ENCODE data around the gene C12orf76.

DNA sequence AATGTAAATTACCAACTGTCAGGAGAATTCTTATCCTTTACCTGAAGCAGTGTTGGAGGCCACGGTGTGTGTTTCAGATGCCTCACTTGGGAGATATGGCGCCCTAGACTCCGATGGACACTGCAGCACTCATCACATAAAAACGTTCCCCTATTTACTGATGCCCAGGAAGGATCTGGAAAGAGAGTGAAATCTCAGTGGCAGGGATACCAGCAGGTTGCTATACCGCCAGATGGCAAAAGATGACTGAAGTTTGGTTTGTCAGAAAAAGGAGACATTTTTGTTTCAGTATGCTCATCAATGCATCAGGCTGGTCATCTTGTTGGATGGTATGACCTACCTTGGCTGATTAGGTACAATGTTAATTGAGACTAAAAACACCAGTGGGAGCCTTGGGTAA, 56.7 kb downstream of the C12orf76 start:
- TF ChIP-seq, protein P1, sequence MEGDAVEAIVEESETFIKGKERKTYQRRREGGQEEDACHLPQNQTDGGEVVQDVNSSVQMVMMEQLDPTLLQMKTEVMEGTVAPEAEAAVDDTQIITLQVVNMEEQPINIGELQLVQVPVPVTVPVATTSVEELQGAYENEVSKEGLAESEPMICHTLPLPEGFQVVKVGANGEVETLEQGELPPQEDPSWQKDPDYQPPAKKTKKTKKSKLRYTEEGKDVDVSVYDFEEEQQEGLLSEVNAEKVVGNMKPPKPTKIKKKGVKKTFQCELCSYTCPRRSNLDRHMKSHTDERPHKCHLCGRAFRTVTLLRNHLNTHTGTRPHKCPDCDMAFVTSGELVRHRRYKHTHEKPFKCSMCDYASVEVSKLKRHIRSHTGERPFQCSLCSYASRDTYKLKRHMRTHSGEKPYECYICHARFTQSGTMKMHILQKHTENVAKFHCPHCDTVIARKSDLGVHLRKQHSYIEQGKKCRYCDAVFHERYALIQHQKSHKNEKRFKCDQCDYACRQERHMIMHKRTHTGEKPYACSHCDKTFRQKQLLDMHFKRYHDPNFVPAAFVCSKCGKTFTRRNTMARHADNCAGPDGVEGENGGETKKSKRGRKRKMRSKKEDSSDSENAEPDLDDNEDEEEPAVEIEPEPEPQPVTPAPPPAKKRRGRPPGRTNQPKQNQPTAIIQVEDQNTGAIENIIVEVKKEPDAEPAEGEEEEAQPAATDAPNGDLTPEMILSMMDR (IDR thresholded peaks at IDR 0.05; ENCODE audit: low read depth, low read length), result no peak
- TF ChIP-seq EZH2phosphoT487 (IDR thresholded peaks at IDR 0.05; ENCODE audit: low read depth), result no peak
